Trophoblast cell (in vitro differentiated cells and primary cell): ENCODE measurements around the gene PCLO.

Experiments used
- DNase-seq, 2 donors: peaks; one replicate each; pipeline ENCODE4 v3.0.0-alpha.2; 2016
- H2AFZ ChIP-seq: 2 replicates; pipeline ENCODE4 v1.6.1; 2013; ENCODE audit warnings: low read length, moderate library complexity, mild to moderate bottlenecking; ENCODE audit not compliant: insufficient read depth, poor library complexity
- H2AK5ac ChIP-seq: 2 replicates; pipeline ENCODE4 v1.6.1; 2013; ENCODE audit warnings: mild to moderate bottlenecking, low read length
- H2BK120ac ChIP-seq: 2 replicates; pipeline ENCODE4 v1.6.1; 2013; ENCODE audit warnings: low read length, mild to moderate bottlenecking, moderate library complexity; ENCODE audit not compliant: insufficient read depth, poor library complexity
- H2BK12ac ChIP-seq: 2 replicates; pipeline ENCODE4 v1.6.1; 2013; ENCODE audit warnings: mild to moderate bottlenecking, low read length, moderate library complexity
- H2BK5ac ChIP-seq: 2 replicates; pipeline ENCODE4 v1.6.1; 2013; ENCODE audit warnings: low read length, low read depth, moderate library complexity, mild to moderate bottlenecking; ENCODE audit not compliant: poor library complexity
- H3K14ac ChIP-seq: 2 replicates; pipeline ENCODE4 v1.6.1; 2013; ENCODE audit warnings: mild to moderate bottlenecking, low read length
- H3K18ac ChIP-seq: 2 replicates; pipeline ENCODE4 v1.6.1; 2013; ENCODE audit warnings: mild to moderate bottlenecking, low read length
- H3K23ac ChIP-seq: 2 replicates; pipeline ENCODE4 v1.6.1; 2013; ENCODE audit warnings: low read length
- H3K27ac ChIP-seq: 2 replicates; pipeline ENCODE4 v1.5.1; 2013; ENCODE audit warnings: low read depth, mild to moderate bottlenecking, inconsistent platforms, low read length, moderate library complexity
- H3K27me3 ChIP-seq: 2 replicates; pipeline ENCODE4 v1.6.1; 2013; ENCODE audit warnings: inconsistent platforms, mild to moderate bottlenecking, low read length, moderate library complexity; ENCODE audit not compliant: insufficient read depth
- H3K36me3 ChIP-seq, 2 experiments: 1 replicate in 1 of 2; 2 replicates in 1 of 2; pipeline ENCODE4 v1.6.1; 2013; ENCODE audit warnings: low read length in 2 of 2, mild to moderate bottlenecking in 2 of 2, moderate library complexity in 1 of 2; ENCODE audit not compliant: insufficient read depth in 2 of 2, control insufficient read depth in 1 of 2
- H3K4ac ChIP-seq: 2 replicates; pipeline ENCODE4 v1.6.1; 2013; ENCODE audit warnings: low read depth, mild to moderate bottlenecking, low read length, moderate library complexity
- H3K4me1 ChIP-seq, 2 experiments: 1 replicate in 1 of 2; 2 replicates in 1 of 2; pipeline ENCODE4 v1.6.1; 2013; ENCODE audit warnings: low read length in 2 of 2, mild to moderate bottlenecking in 2 of 2, moderate library complexity in 1 of 2; ENCODE audit not compliant: insufficient read depth in 2 of 2, control insufficient read depth in 1 of 2
- H3K4me2 ChIP-seq: 2 replicates; pipeline ENCODE4 v1.6.1; 2013; ENCODE audit warnings: inconsistent platforms, mild to moderate bottlenecking, low read length, moderate library complexity
- H3K4me3 ChIP-seq: 2 replicates; pipeline ENCODE4 v1.5.1; 2013; ENCODE audit warnings: mild to moderate bottlenecking, low read depth, low read length, inconsistent platforms
- H3K79me1 ChIP-seq: one replicate; pipeline ENCODE4 v1.6.1; 2013; ENCODE audit warnings: low read length
- H3K79me2 ChIP-seq: 2 replicates; pipeline ENCODE4 v1.6.1; 2013; ENCODE audit warnings: low read length, mild to moderate bottlenecking; ENCODE audit not compliant: control insufficient read depth, insufficient read depth, poor library complexity
- H3K9ac ChIP-seq: 2 replicates; pipeline ENCODE4 v1.6.1; 2013; ENCODE audit warnings: mild to moderate bottlenecking, low read length
- H3K9me3 ChIP-seq: 2 replicates; pipeline ENCODE4 v1.6.1; 2013; ENCODE audit warnings: low read depth, mild to moderate bottlenecking, control low read depth, inconsistent platforms, low read length; ENCODE audit not compliant: insufficient read depth
- H4K12ac ChIP-seq: 2 replicates; pipeline ENCODE4 v1.6.1; 2013; ENCODE audit warnings: low read depth, mild to moderate bottlenecking, low read length, moderate library complexity
- H4K8ac ChIP-seq: 2 replicates; pipeline ENCODE4 v1.6.1; 2013; ENCODE audit warnings: low read depth, mild to moderate bottlenecking, low read length, moderate library complexity
- H4K91ac ChIP-seq: one replicate; pipeline ENCODE4 v1.6.1; 2013; ENCODE audit warnings: low read depth, mild to moderate bottlenecking, low read length, moderate library complexity
- WGBS: extraction: QIAGEN DNeasy Blood & Tissue Kit; methylation state at CpG from one replicate; pipeline ENCODE4 v1.1.7; 2013; ENCODE audit warnings: missing lambda C conversion rate; ENCODE audit not compliant: insufficient read length, insufficient coverage; ENCODE audit errors: extremely low coverage; 5-methylcytosine and 5-hydroxymethylcytosine counted together

Gene PCLO

GRCh38 chr7:82808633-82809032 lies 354.1 kb downstream of the PCLO start:
- Histone ChIP-seq H4K12ac (no peak overlapping the region), H2AK5ac (no peak overlapping the region), H3K9ac (no peak overlapping the region)

GRCh38 chr7:82805527-82805960 lies 357.1 kb downstream of the PCLO start:
- Histone ChIP-seq H2BK5ac (no peak overlapping the region), H3K36me3 (no peaks in the 10 kb centered on the region), H3K9me3 (no peaks in the 10 kb centered on the region), H2AFZ (no peak overlapping the region), H3K27ac (no peak overlapping the region), H4K12ac (no peak overlapping the region), H2BK12ac (no peak overlapping the region), H4K8ac (peak overlapping the region; percentile 12), H2AK5ac (no peak overlapping the region), H4K91ac (no peak overlapping the region), H3K4me1 (peaks cover 0 to 2% of the 10 kb centered on the region in 2 experiments), H3K4me2 (no peak overlapping the region), H3K79me1 (no peaks in the 10 kb centered on the region), H3K4me3 (no peak overlapping the region), H3K23ac (no peak overlapping the region), H3K27me3 (no peaks in the 10 kb centered on the region), H3K4ac (no peak overlapping the region), H3K14ac (no peak overlapping the region), H3K9ac (no peak overlapping the region), H2BK120ac (no peak overlapping the region), H3K18ac (no peak overlapping the region), H3K79me2 (no peaks in the 10 kb centered on the region)
- WGBS: no CpG with 5 or more reads among the region's 5 CpGs
- peak in 1 of 2 donors; percentile 70 for DNase-seq

More at GRCh38 chr7:82808633-82809032, 354.1 kb downstream of the PCLO start:
- no peak overlapping the region for H4K8ac ChIP-seq
- no peaks in the 10 kb centered on the region for H3K79me1 ChIP-seq
- H3K36me3 ChIP-seq: no peaks in the 10 kb centered on the region
- H2AFZ ChIP-seq: no peak overlapping the region
- H3K18ac ChIP-seq: no peak overlapping the region
- H3K27me3 ChIP-seq: no peaks in the 10 kb centered on the region
- H3K79me2 ChIP-seq: no peaks in the 10 kb centered on the region
- H3K4me2 ChIP-seq: no peak overlapping the region
- no peak overlapping the region for H3K4me3 ChIP-seq
- H2BK12ac ChIP-seq: no peak overlapping the region
- no peak overlapping the region for H3K23ac ChIP-seq
- H3K9me3 ChIP-seq: no peaks in the 10 kb centered on the region
- H4K91ac ChIP-seq: no peak overlapping the region
- peaks cover 0 to 2% of the 10 kb centered on the region in 2 experiments for H3K4me1 ChIP-seq
- H2BK5ac ChIP-seq: no peak overlapping the region
- no peak overlapping the region for H3K14ac ChIP-seq
- no peak overlapping the region for H3K27ac ChIP-seq
- H2BK120ac ChIP-seq: no peak overlapping the region
- no peak for DNase-seq
- WGBS: no CpG with 5 or more reads among the region's 2 CpGs
- no peak overlapping the region for H3K4ac ChIP-seq

GRCh38 chr7:82803411-82803810 lies 359.3 kb downstream of the PCLO start:
- Histone ChIP-seq H3K9me3 (no peaks in the 10 kb centered on the region), H3K79me1 (no peaks in the 10 kb centered on the region), H3K9ac (no peak overlapping the region), H3K23ac (no peak overlapping the region), H3K14ac (no peak overlapping the region), H3K36me3 (no peaks in the 10 kb centered on the region), H4K8ac (no peak overlapping the region), H3K4me1 (peaks cover 0 to 2% of the 10 kb centered on the region in 2 experiments), H2BK120ac (no peak overlapping the region), H3K18ac (no peak overlapping the region), H3K27me3 (no peaks in the 10 kb centered on the region), H2AFZ (no peak overlapping the region), H4K91ac (no peak overlapping the region), H3K79me2 (no peaks in the 10 kb centered on the region), H2AK5ac (no peak overlapping the region), H2BK5ac (no peak overlapping the region), H2BK12ac (no peak overlapping the region), H3K27ac (no peak overlapping the region), H3K4ac (no peak overlapping the region), H3K4me3 (no peak overlapping the region), H4K12ac (no peak overlapping the region), H3K4me2 (no peak overlapping the region)
- no CpG with 5 or more reads among the region's 2 CpGs for WGBS
- no peak for DNase-seq

- WGBS: no CpG with 5 or more reads among the region's 5 CpGs
- no peak overlapping the region for H4K12ac ChIP-seq
These were observed 372.6 kb downstream of the PCLO start for GRCh38 chr7:82789883-82790609.

More at GRCh38 chr7:82789883-82790609, 372.6 kb downstream of the PCLO start:
- no peak overlapping the region for H3K4me3 ChIP-seq
- no peaks in the 10 kb centered on the region for H3K79me1 ChIP-seq
- H2AK5ac ChIP-seq: no peak overlapping the region
- no peak overlapping the region for H2BK5ac ChIP-seq
- no peaks in the 10 kb centered on the region for H3K79me2 ChIP-seq
- no peaks in the 10 kb centered on the region for H3K4me1 ChIP-seq
- H3K9me3 ChIP-seq: peaks cover 1% of the 10 kb centered on the region
- no peak overlapping the region for H2BK12ac ChIP-seq
- H3K27me3 ChIP-seq: no peaks in the 10 kb centered on the region
- no peak overlapping the region for H3K18ac ChIP-seq
- H3K4me2 ChIP-seq: no peak overlapping the region
- H3K9ac ChIP-seq: no peak overlapping the region
- H2BK120ac ChIP-seq: no peak overlapping the region
- H3K14ac ChIP-seq: no peak overlapping the region
- no peak overlapping the region for H3K23ac ChIP-seq
- H3K36me3 ChIP-seq: peaks cover 0 to 2% of the 10 kb centered on the region in 2 experiments
- no peak overlapping the region for H2AFZ ChIP-seq
- H4K91ac ChIP-seq: no peak overlapping the region
- no peak overlapping the region for H3K4ac ChIP-seq
- no peak for DNase-seq
- no peak overlapping the region for H3K27ac ChIP-seq
- H4K8ac ChIP-seq: no peak overlapping the region
